Inflammatory macrophage treated with lipopolysaccharide for 1 hour (primary cell): ENCODE measurements around the gene AGPAT3.
"Not testable (repeated sequence)": the region's sequence is repeated elsewhere in the genome, so short reads cannot be mapped to it uniquely, and the experiment has no call there.

ENCODE experiments used
- DNase-seq, 2 donors: peaks; one replicate each; pipeline ENCODE4 v3.0.0-alpha.2; 2020 to 2022

AGPAT3 gene

GRCh38 chr21:43884861-43885417, 19.9 kb downstream of the AGPAT3 start:
- DNase-seq, result no peak

DNA sequence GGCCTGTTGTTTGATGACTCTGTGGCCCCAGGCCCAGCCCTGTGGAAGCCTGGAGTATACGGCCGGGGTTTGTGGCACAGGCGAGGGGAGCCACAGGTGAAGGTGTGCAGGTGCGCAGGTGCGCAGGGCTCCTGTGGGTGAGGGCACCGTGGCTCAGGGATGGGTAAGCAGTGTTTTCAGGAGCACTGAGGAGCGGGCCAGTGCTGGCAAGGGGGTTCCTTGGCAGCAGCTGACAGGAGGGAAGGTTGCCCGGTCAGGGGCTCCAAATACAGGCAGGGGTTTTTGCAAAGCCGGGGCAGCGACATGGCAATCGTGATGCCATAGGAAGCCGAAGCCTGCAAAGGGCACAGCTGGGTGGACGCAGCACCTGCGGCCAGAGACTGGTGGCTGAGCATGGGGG, 20.7 kb downstream of the AGPAT3 start:
- no peak for DNase-seq

GRCh38 chr21:43886565-43886964, 21.5 kb downstream of the AGPAT3 start:
- DNase-seq, result no peak

DNA sequence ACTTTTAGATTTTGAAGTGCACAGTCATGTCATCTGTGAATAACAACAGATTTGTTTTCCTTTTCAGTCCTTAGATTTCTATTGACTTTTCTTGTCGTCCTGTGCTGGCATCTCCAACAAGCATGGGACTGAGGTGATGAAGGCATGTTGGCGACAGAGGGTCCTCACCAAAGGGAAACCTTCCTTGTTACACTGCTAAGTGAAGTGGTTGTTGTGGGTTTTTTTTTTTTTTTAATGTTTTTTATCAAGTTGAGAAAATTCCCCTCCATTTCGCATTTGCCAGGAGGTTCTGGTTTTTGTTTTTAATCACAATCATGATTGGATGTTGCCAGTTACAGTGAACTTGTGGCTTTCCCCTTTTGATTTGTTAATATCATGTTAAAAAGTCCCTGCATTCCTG, 24.0 kb downstream of the AGPAT3 start:
- DNase-seq, result peak in 1 of 2 donors; percentile 19

GRCh38 chr21:43890042-43890441, 25.0 kb downstream of the AGPAT3 start:
- DNase-seq, result no peak

DNA sequence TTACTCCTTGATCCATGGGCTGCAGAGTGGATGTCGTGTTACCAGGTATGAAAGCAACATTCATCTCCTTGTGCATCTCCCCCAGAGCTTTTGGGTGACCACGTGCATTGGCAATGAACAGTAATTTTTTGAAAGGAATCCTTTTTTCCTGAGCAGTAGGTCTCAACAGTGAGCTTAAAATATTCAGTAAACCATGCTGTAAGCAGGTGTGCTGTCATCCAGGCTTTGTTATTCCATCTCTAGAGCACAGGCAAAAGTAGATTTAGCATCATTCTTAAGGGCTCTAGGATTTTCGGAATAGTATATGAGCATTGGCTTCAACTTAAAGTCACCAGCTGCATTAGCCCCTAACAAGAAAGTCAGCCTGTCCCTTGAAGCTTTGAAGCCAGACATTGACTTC, 27.3 kb downstream of the AGPAT3 start:
- no peak for DNase-seq

DNA sequence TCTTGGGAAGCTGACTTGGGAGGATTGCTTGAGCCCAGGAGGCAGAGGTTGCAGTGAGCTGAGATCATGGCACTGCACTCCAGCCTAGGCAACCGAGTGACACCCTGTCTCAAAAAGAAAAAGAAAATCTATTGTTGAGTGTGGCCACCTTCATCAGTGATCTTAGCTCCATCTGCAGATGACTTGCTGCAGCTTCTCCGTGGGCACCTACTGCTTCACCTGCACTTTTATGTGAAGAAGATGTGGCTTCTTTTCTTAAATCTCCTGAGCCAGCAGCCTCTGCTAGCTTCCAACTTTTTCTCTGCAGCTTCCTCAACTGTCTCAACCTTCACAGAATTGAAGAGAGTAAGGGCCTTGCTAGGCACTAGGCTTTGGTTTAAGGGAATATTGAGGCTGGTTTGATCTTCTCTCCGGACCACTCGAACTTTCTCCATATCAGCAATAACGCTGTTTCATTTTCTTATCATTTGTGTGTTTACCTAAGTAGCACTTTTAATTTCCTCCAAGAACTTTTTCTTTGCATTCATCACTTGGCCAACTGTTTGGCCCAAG, 28.0 kb downstream of the AGPAT3 start:
- no peak for DNase-seq

DNA sequence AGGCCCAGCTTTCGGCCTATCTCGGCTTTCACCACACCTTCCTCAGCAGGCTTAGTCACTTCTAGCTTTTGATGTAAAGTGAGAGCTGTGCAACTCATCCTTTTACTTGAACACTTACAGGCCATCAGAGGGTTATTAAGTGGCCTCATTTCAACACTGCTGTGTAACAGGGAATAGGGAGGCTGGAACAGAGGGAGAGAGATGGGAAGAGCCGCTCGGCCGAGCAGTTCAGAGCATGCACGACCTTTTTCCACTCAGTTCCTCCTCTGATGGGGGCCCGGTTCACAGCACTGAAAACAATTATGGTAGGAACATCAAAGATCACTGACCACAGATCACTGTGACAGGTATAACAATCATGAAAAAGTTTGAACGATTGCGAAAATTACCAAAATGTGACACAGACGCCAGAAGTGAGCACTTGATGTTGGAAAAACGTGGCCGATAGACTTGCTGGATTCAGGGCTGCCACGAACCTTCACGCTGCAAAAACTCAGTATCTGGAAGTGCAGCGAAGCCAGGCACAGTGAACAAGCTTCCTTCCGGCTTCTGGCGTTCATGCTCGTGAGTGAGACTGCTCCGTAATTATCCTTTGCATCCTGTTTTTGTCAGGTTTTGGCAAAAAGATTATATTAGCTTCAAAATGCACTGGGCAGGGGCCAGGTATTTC, 28.6 kb downstream of the AGPAT3 start:
- DNase-seq, result peak in 1 of 2 donors; percentile 20

DNA sequence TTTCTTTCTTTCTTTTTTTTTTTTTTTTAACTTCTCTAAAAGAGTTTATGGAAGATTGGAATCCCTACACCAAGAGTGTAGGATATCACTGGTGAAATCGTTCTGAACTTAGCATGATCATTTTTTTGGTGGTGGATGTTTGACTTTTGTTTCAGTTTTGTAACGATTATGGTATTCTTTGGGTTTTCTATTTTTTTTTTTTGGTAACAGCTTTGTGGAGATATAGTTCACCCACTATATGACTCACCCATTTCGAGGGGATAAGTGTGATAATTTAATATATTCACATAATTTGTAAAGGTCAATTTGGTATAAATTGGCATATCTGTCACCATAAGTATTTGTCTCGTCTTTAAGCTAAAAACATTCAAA, 29.2 kb downstream of the AGPAT3 start:
- DNase-seq, result no peak

DNA sequence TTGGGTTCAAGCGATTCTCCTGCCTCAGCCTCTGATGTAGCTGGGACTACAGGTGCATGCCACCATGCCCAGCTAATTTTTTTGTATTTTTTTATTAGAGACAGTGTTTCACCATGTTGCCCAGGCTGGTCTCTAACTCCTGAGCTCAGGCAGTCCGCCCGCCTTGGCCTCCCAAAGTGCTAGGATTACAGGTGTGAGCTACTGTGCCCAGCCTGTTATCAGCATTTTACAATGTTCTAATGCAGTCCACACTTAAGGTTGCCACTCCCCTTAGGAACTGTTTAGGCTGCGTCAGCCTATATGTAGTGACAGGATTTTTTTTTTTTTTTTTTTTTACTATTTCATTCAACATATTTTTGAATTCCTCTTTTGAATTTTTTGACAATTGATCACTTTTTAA, 30.2 kb downstream of the AGPAT3 start:
- DNase-seq, result no peak

DNA sequence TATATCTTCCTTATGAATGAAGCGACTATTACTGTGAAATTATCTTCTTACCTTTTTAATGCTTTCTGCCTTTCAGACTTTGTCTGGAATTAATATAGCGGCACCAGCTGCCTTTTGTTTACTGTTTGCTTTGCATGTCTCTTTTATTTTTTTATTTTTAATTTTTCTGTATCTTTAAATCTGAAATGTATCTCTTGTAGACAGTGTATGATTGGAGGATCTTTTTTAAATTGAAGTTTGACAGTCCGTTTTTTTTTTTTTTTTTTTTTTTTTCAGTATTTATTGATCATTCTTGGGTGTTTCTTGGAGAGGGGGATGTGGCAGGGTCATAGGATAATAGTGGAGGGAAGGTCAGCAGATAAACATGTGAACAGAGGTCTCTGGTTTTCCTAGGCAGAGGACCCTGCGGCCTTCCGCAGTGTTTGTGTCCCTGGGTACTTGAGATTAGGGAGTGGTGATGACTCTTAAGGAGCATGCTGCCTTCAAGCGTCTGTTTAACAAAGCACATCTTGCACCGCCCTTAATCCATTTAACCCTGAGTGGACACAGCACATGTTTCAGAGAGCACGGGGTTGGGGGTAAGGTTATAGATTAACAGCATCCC, 31.8 kb downstream of the AGPAT3 start:
- DNase-seq, result not testable (repeated sequence)

- no peak for DNase-seq
Observed at GRCh38 chr21:43899307-43900077, 34.5 kb downstream of the AGPAT3 start.

DNA sequence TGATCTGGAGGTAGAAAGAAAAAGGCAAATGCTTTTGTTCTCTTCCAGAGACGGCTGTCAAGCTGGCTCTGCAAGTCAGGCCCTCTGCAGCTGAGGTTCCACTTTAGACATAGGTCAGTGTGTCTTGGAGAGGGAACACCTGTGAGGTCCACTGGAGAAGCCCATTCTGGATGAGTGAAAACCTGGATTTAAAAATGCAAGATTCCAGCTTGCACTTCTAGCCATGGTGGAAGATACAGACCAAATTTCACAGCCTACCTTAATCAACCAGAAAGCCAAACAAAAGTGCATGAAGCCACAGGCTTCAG, 35.0 kb downstream of the AGPAT3 start:
- no peak for DNase-seq

GRCh38 chr21:43900690-43901089, 35.7 kb downstream of the AGPAT3 start:
- no peak for DNase-seq

- DNase-seq, result no peak
Observed at GRCh38 chr21:43902441-43902840, 37.4 kb downstream of the AGPAT3 start.

GRCh38 chr21:43903451-43904091, 38.5 kb downstream of the AGPAT3 start:
- DNase-seq, result no peak

GRCh38 chr21:43904331-43904781, 39.3 kb downstream of the AGPAT3 start:
- no peak for DNase-seq

- DNase-seq, result no peak
Observed at GRCh38 chr21:43905726-43906455, 40.9 kb downstream of the AGPAT3 start.

GRCh38 chr21:43906585-43907370, 41.8 kb downstream of the AGPAT3 start:
- DNase-seq, result no peak

GRCh38 chr21:43907751-43908150, 42.7 kb downstream of the AGPAT3 start:
- no peak for DNase-seq

DNA sequence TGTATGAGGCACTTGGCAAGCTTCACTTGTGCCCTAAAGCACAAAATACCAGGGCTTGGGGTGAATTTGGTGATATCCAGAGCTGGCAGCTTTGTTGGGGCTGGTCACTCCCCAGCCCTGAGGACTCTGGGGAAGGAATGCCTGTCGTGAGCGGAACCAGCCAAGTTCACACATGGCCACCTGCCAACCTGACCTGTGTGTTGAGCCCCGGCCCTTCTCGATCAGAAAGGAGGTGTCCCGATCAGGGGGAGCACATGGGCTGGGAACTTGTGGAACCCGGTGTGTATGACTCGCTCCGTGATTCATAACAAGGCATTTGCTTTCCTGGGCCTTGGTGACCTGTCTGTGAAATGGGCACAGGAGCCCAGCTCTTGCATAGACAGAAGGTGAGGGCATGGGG, 43.1 kb downstream of the AGPAT3 start:
- DNase-seq, result no peak
